ENCODE results near the gene TAOK2.

DNA sequence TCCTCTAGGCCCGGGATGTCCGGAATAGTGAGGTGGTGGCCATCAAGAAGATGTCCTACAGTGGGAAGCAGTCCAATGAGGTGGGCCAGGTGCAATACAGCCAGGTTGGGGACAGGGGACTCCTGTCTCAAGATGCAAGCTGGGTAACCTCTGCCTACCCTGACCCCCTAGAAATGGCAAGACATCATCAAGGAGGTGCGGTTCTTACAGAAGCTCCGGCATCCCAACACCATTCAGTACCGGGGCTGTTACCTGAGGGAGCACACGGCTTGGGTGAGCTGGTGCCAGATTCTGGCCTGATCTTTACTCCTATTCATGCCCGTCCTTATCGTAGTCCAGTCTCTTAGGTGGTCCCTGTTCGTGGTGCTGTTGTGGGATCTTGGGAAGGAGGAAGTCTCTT is 4.4 kb downstream of the TAOK2 start:
- TF ChIP-seq, protein P1, sequence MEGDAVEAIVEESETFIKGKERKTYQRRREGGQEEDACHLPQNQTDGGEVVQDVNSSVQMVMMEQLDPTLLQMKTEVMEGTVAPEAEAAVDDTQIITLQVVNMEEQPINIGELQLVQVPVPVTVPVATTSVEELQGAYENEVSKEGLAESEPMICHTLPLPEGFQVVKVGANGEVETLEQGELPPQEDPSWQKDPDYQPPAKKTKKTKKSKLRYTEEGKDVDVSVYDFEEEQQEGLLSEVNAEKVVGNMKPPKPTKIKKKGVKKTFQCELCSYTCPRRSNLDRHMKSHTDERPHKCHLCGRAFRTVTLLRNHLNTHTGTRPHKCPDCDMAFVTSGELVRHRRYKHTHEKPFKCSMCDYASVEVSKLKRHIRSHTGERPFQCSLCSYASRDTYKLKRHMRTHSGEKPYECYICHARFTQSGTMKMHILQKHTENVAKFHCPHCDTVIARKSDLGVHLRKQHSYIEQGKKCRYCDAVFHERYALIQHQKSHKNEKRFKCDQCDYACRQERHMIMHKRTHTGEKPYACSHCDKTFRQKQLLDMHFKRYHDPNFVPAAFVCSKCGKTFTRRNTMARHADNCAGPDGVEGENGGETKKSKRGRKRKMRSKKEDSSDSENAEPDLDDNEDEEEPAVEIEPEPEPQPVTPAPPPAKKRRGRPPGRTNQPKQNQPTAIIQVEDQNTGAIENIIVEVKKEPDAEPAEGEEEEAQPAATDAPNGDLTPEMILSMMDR (IDR thresholded peaks at IDR 0.05), result no peak
- TF ChIP-seq POLR2A (IDR thresholded peaks at IDR 0.05), result no peak

All from thyroid gland (tissue), 4 donors.